ENCODE data around the gene GP1BA.
A peak's percentile ranks its signal among the peaks of the same experiment; 100 is the strongest.
"Not testable (repeated sequence)": the region's sequence is repeated elsewhere in the genome, so short reads cannot be mapped to it uniquely, and the experiment has no call there.

GP1BA gene

DNA sequence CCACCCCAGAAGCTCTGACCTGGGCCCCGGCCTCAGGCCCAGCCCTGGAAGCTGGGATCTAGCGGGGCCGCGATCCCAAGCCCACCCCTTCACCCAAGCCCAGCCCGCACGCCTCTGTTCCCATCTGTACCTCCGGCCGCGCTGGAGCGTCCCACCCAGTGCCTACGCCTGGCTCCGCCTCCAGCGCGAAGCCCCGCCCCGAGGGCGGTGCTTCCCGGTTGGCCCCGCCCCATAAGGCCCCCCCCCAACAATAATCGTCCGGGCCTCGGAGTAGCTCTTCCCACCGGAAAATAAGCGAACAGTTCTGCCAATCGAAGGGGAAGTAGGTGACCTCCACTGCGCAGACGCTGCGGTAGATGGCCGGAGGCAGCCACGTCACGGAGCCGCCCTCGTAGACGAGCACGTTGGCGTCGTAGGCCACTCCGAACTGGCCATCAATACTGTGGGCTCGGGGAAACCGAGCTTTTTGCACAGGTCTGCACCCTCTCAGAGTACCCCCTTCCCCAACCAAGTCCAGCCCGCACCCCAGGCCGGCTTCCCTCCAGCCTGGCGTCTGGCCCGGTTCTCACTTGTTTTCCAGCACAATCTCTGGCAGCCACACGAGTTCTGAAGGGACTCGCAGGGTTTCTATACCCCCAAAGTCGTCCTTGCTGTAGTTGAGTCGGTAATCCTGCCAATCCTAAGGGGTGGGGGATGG, 30.3 kb upstream of the GP1BA start:
- Histone ChIP-seq H3K27ac (ENCODE audit: low read length) (no peak overlapping the region), H3K4me1 (ENCODE audit: control insufficient read depth, insufficient read depth, low read length) (0 out of 2 replicates have a peak, but pooled peaks cover 3% of the 10 kb centered on the region), H3K36me3 (ENCODE audit: control insufficient read depth, insufficient read depth, low read length) (no peaks in the 10 kb centered on the region), H3K4me3 (ENCODE audit: low read length) (no peak overlapping the region), H3K27me3 (ENCODE audit: control insufficient read depth, insufficient read depth, low read length) (no peaks in the 10 kb centered on the region), H3K9me3 (ENCODE audit: control insufficient read depth, insufficient read depth, low read length) (no peaks in the 10 kb centered on the region)
- no peak for DNase-seq (ENCODE audit: low read depth, low spot score)
- no CpG with 5 or more reads among the region's 48 CpGs for WGBS (ENCODE audit: insufficient coverage, insufficient read length)

DNA sequence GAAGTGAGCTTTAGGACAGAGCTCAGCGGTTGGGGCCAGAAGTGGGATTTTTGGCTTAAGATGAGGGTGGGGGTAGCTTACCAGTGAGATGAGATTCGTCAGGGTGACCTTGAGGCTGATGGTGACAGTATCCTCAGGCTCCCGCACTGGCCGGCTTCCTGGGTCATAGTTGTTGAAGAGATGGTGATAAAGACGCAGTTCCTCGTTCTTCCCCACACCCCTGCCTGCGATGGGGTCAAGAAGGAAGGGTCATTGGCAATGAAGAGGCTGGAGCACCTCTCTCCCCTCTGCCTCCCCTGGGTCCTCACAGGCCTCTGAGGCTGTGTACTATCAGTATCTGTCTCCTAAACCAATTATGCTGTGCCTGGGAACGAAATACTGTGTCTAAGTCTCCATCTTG, 29.5 kb upstream of the GP1BA start:
- Histone ChIP-seq H3K36me3 (ENCODE audit: control insufficient read depth, insufficient read depth, low read length) (no peaks in the 10 kb centered on the region), H3K4me1 (ENCODE audit: control insufficient read depth, insufficient read depth, low read length) (0 out of 2 replicates have a peak, but pooled peaks cover 3% of the 10 kb centered on the region), H3K9me3 (ENCODE audit: control insufficient read depth, insufficient read depth, low read length) (no peaks in the 10 kb centered on the region), H3K27ac (ENCODE audit: low read length) (no peak overlapping the region), H3K4me3 (ENCODE audit: low read length) (no peak overlapping the region), H3K27me3 (ENCODE audit: control insufficient read depth, insufficient read depth, low read length) (no peaks in the 10 kb centered on the region)
- no CpG with 5 or more reads among the region's 8 CpGs for WGBS (ENCODE audit: insufficient coverage, insufficient read length)
- no peak for DNase-seq (ENCODE audit: low read depth, low spot score)

DNA sequence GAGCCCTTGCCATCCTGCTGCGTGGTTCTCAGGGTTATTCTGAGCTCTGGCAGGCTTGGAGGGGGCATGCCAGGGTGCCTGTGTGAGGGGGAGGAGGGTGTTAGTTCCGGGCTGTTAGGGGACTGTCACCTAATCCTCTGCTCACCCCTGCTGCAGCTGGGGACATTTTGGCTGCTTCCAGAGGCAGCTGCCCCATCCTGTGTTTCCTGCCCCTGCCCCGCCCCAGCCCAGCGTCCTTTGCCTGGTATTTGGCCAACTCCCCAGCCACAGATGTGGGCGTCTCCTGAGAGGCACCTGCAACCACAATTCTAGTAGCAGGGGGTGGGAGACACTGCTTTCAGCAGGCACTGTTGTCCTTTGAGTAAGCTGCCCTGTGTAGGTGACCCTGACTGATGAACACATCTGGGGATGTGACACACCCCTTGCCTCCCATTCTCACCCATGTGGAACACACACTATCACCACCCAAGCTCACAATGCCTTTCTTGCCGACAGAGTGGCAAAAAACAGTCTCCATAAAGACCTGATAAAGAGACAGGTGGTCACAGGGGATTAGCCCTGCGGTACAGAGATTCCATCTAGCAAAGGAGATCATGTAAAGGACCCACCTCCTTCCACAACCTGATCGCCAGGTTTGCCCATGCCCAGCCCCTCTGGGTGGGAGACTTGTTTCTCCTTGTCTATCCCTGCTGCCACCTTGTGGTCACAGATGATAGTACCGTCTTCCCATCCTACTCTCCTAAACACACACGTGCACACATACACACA, 28.8 kb upstream of the GP1BA start, which contains the start of gene CHRNE:
Gene CHRNE, minus strand, starts transcription at position 48 of the 768 bp plus-strand sequence. Its CDS starts 35 bp downstream, at position 13.
- DNase-seq (ENCODE audit: low read depth, low spot score), result no peak
- WGBS (ENCODE audit: insufficient coverage, insufficient read length), result no CpG with 5 or more reads among the region's 10 CpGs

DNA sequence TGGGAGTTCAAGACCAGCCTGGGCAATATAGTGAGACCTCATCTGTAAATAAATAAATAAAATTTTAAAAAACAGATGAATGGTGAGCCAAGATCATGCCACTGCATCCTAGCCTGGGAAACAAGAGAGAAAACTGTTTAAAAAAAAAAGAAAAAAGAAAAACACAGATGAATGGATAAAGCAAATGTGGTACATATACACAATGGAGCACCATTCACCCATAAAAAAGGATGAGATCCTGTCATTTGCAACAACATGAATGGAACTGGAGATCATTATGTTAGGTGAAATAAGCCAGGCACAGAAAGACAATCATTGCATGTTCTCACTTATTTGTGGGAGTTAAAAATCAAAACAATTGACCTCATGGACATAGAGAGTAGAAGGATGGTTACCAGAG, 25.4 kb upstream of the GP1BA start:
- not testable (repeated sequence) for DNase-seq (ENCODE audit: low read depth, low spot score); H3K4me1 ChIP-seq (ENCODE audit: control insufficient read depth, insufficient read depth, low read length); H3K27ac ChIP-seq (ENCODE audit: low read length)

More for the DNA sequence above, 28.8 kb upstream of the GP1BA start, which contains the start of gene CHRNE:
- Histone ChIP-seq H3K36me3 (ENCODE audit: control insufficient read depth, insufficient read depth, low read length) (no peaks in the 10 kb centered on the region), H3K27ac (ENCODE audit: low read length) (no peak within 1 kb of the TSS), H3K9me3 (ENCODE audit: control insufficient read depth, insufficient read depth, low read length) (no peaks in the 10 kb centered on the region), H3K27me3 (ENCODE audit: control insufficient read depth, insufficient read depth, low read length) (no peaks in the 10 kb centered on the region), H3K4me1 (ENCODE audit: control insufficient read depth, insufficient read depth, low read length) (peaks cover 3% of the 10 kb centered on the region; the same call in 1 of the 2 replicates), H3K4me3 (ENCODE audit: low read length) (no peak within 1 kb of the TSS)

DNA sequence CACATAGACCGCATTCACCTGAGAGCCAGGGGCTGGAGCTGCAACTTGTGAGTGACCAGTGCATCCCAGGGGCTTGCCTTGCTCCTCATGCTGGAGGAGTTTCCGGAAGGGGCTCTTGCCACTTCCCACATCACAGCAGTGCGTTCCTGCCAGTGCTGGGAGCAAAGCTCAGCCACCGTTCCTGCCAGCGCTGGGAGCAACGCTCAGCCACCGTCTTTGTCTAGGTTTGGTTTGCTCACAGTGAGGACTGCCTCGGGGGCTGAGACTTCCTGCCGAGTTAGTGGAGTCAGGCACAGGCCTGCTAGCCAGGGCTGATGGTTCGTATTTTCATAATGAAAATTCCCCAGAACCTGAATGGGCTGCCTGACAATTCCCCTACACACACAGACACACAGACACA, 23.8 kb upstream of the GP1BA start:
- no peak for DNase-seq (ENCODE audit: low read depth, low spot score)
- Histone ChIP-seq H3K27ac (ENCODE audit: low read length) (no peak overlapping the region), H3K4me3 (ENCODE audit: low read length) (no peak overlapping the region), H3K36me3 (ENCODE audit: control insufficient read depth, insufficient read depth, low read length) (no peaks in the 10 kb centered on the region), H3K4me1 (ENCODE audit: control insufficient read depth, insufficient read depth, low read length) (peaks cover 6% of the 10 kb centered on the region; the same call in 1 of the 2 replicates), H3K9me3 (ENCODE audit: control insufficient read depth, insufficient read depth, low read length) (no peaks in the 10 kb centered on the region), H3K27me3 (ENCODE audit: control insufficient read depth, insufficient read depth, low read length) (no peaks in the 10 kb centered on the region)
- no CpG with 5 or more reads among the region's 10 CpGs for WGBS (ENCODE audit: insufficient coverage, insufficient read length)

More for the DNA sequence above, 25.4 kb upstream of the GP1BA start:
- H3K4me3 ChIP-seq (ENCODE audit: low read length); H3K27me3 ChIP-seq (ENCODE audit: control insufficient read depth, insufficient read depth, low read length); H3K36me3 ChIP-seq (ENCODE audit: control insufficient read depth, insufficient read depth, low read length); H3K9me3 ChIP-seq (ENCODE audit: control insufficient read depth, insufficient read depth, low read length): not testable (repeated sequence)

DNA sequence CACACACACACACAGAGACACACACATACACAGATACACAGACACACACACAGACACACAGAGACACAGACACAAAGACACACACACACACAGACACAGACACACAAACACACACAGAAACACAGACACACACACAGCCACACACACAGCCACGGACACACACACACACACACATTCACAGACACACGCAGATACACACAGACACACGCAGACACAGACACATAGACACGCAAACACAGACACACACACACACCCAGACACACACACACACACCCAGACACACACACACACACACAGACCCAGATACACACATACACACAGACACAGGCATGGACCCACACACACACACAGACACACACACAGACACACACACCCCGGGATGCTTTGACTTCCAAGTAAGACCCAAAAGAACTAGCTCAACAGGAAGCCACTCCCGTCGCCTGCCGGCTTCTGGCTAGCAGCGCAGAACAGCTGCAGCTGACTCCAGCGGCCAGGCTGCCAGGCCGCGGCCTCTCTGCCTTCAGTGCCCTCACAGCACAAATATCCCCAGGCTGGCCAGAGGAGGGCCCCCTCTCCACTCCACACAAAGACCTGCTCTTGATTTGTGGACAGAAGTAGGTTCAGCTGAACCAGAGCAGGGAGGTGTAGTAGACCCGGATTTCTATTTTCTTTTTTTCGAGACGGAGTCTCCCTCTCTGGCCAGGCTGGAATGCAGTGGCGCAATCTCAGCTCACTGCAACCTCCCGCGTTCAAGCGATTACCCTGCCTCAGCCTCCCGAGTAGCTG, 23.2 kb upstream of the GP1BA start:
- no peaks in the 10 kb centered on the region for H3K36me3 ChIP-seq (ENCODE audit: control insufficient read depth, insufficient read depth, low read length)
- H3K27me3 ChIP-seq (ENCODE audit: control insufficient read depth, insufficient read depth, low read length), result no peaks in the 10 kb centered on the region
- no peak overlapping the region for H3K27ac ChIP-seq (ENCODE audit: low read length)
- H3K4me3 ChIP-seq (ENCODE audit: low read length), result no peak overlapping the region
- peaks cover 6% of the 10 kb centered on the region; the same call in 1 of the 2 replicates for H3K4me1 ChIP-seq (ENCODE audit: control insufficient read depth, insufficient read depth, low read length)
- peak; percentile 78 for DNase-seq (ENCODE audit: low read depth, low spot score)
- no peaks in the 10 kb centered on the region for H3K9me3 ChIP-seq (ENCODE audit: control insufficient read depth, insufficient read depth, low read length)
- WGBS (ENCODE audit: insufficient coverage, insufficient read length), result no CpG with 5 or more reads among the region's 20 CpGs

DNA sequence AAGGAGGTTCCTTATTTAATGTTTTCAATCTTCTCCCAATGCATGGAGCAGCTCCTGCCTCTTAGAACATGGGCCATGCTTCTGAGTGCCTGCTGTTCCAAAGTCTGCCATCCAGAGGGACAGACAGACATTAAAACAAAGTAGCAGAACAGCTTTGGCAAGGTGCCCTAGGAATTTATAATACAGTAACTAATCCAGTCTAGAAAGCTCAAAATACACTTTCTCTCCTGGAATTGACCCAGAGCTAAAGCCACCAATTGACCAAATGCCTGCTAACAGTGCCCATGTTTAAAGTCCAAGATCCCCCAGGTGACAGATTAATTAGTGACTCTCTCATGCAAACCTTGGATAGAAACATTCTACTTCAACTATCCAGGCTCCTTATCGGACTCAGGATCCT, 18.1 kb upstream of the GP1BA start:
- WGBS (ENCODE audit: insufficient coverage, insufficient read length), result no CpG with 5 or more reads among the region's 1 CpG
- Histone ChIP-seq H3K4me3 (ENCODE audit: low read length) (no peak overlapping the region), H3K27ac (ENCODE audit: low read length) (no peak overlapping the region), H3K27me3 (ENCODE audit: control insufficient read depth, insufficient read depth, low read length) (no peaks in the 10 kb centered on the region), H3K36me3 (ENCODE audit: control insufficient read depth, insufficient read depth, low read length) (no peaks in the 10 kb centered on the region), H3K9me3 (ENCODE audit: control insufficient read depth, insufficient read depth, low read length) (no peaks in the 10 kb centered on the region), H3K4me1 (ENCODE audit: control insufficient read depth, insufficient read depth, low read length) (0 out of 2 replicates have a peak, but pooled peaks cover 2% of the 10 kb centered on the region)
- no peak for DNase-seq (ENCODE audit: low read depth, low spot score)

DNA sequence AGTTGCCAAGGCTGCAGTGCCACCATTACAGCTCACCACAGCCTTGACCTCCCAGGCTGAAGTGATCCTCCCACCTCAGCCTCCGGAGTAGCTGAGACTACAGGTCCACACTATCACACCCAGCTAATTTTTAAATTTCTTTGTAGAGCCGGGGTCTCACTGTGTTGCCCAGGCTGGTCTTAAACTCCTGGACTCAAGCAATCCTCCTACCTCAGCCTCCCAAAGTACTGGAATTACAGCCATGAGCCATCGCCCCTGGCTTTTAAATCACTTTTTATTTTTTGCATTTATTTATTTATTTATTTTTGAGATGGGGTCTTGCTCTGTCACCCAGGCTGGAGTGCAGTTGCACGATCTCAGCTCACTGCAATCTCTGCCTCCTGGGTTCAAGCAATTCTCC, 17.5 kb upstream of the GP1BA start:
- WGBS (ENCODE audit: insufficient coverage, insufficient read length), result no CpG with 5 or more reads among the region's 4 CpGs
- not testable (repeated sequence) for H3K27me3 ChIP-seq (ENCODE audit: control insufficient read depth, insufficient read depth, low read length); H3K4me1 ChIP-seq (ENCODE audit: control insufficient read depth, insufficient read depth, low read length); DNase-seq (ENCODE audit: low read depth, low spot score); H3K4me3 ChIP-seq (ENCODE audit: low read length); H3K36me3 ChIP-seq (ENCODE audit: control insufficient read depth, insufficient read depth, low read length); H3K27ac ChIP-seq (ENCODE audit: low read length); H3K9me3 ChIP-seq (ENCODE audit: control insufficient read depth, insufficient read depth, low read length)

DNA sequence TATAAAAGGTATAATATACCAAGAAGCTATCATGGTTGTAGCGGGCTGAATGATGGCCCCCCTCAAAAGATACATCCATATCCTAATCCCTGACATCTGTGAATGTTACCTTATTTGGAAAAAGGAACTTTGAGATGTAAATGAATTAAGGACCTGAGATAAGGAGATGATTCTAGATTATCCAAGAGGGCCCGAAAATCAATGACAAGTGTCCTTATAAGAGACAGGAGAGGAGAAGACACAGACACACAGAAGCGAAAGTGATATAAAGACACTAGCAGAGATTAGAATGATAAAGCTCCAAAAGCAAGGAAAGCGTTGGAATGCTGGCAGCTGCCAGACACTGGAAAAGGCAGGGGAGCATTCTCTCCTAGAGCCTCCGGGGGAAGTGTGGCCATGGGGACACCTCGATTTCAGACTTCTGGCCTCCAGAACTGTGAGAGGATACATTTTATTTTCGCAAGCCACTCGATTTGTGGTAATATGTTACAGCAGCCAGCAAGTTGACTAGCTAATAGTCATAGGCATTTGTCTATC, 12.5 kb upstream of the GP1BA start:
- Histone ChIP-seq H3K36me3 (ENCODE audit: control insufficient read depth, insufficient read depth, low read length) (no peaks in the 10 kb centered on the region), H3K27me3 (ENCODE audit: control insufficient read depth, insufficient read depth, low read length) (no peaks in the 10 kb centered on the region), H3K4me3 (ENCODE audit: low read length) (no peak overlapping the region), H3K4me1 (ENCODE audit: control insufficient read depth, insufficient read depth, low read length) (no peaks in the 10 kb centered on the region), H3K27ac (ENCODE audit: low read length) (no peak overlapping the region), H3K9me3 (ENCODE audit: control insufficient read depth, insufficient read depth, low read length) (no peaks in the 10 kb centered on the region)
- no CpG with 5 or more reads among the region's 8 CpGs for WGBS (ENCODE audit: insufficient coverage, insufficient read length)
- DNase-seq (ENCODE audit: low read depth, low spot score), result no peak

Data from iPS DF 6.9 (cell line).